NCI-H128 (cell line): ENCODE data around the gene NEUROG1.

ENCODE experiments used
- DNase-seq: peaks from one replicate; lab custom pipeline; 2025; ENCODE audit not compliant: unreplicated experiment; lab: John Stamatoyannopoulos, UW

NEUROG1 gene

GRCh38 chr5:135565266-135565665, 29.5 kb upstream of the NEUROG1 start:
- DNase-seq, result no peak

DNA sequence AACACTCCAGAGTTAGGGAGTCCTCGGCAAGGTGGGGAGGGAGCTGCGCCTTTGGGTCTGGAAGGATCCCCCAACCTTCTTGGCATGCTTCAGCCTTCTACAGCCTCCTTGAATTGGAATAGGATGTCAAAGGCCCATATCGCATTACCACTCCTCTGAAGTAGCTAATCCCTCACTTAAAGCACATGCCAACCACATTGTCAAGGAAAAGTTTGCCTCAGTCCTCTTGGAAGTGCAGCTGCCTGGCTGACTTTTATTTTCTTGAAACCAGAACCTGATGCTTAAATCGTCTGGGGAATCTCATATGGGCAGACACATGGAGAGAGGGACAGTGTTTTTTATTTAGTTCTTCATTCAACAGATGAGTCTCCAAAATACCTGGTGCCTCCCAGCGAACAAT, 28.6 kb upstream of the NEUROG1 start:
- no peak for DNase-seq

GRCh38 chr5:135561266-135561665, 25.5 kb upstream of the NEUROG1 start:
- no peak for DNase-seq

GRCh38 chr5:135560858-135561257, 25.1 kb upstream of the NEUROG1 start:
- DNase-seq, result peak; percentile 52

- no peak for DNase-seq
Measured at GRCh38 chr5:135559354-135559753, 23.6 kb upstream of the NEUROG1 start.

GRCh38 chr5:135557076-135557838, 21.5 kb upstream of the NEUROG1 start:
- DNase-seq, result no peak

DNA sequence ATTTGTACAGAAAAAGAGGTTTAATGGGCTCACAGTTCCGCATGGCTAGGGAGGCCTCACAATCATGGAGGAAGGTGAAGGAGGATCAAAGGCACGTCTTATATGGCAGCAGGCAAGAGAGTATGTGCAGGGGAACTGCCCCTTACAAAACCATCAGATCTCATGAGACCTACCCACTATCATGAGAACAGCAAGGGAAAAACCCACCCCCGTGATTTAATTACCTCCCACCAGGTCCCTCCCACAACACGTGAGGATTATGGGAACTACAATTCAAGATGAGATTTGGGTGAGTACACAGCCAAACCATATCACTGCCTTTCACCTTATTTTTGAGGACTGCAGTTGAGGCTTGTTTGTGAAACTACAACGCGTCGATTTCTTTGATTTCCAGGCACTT, 20.9 kb upstream of the NEUROG1 start:
- DNase-seq, result no peak

DNA sequence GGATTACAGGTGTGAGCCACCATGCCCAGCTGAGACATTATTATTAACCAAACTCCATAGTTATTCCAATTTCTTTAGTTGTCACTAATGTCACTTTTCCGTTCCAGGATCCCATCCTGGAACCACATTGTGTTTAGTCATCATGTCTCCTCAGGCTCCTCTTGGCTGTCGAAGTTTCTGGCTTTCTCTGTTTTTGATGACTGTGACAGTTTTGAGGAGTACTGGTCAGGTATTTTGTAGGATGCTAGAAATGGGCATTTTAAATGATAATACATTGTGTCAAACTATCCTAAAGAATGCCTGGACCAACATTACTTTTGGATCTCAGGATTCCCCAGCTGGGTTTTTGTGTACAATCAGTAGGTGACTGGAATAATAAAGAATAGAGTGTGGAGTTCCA, 19.8 kb upstream of the NEUROG1 start:
- DNase-seq, result no peak

- DNase-seq, result no peak
Measured at GRCh38 chr5:135553688-135554462, 18.1 kb upstream of the NEUROG1 start.

DNA sequence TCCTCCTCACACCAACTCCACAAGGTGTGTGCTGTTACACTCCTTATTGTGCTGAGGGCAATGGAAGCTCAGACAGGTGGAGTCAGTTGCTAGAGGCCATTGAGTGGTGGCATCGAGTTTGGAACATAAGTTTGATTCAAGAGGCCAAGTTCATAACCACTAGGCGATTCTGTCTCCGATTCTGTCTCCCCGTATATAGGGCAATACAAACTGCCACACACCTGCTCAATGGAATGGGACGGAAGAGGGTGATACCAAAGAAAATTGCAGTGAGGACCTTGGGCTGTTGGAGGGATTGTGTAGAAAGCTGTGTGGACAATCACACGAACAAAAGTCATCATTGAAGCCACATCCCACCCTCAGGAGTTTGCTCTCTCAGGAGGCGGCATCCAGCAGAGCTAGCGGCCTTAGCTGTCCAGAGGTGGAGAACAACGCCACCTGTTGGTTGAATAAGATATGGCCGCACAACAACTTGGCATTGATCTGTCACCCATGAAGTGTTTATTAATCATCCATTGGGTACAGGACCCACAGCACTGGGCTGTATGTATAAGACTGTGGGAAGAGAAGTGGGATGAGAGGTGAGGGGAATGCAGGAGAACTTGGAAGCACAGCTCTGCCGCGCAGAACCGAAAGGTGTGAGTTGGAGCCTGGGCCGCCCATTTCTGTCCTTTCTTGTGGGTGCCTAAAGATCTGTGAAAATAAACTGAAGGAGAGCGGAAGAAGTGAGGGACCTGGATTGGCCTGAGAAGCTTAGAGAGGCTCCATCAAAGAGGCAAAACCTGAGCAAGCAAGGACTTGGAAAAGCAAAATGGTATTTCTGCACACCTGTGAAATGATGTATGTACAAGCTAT, 16.1 kb upstream of the NEUROG1 start:
- peak; percentile 10 for DNase-seq

DNA sequence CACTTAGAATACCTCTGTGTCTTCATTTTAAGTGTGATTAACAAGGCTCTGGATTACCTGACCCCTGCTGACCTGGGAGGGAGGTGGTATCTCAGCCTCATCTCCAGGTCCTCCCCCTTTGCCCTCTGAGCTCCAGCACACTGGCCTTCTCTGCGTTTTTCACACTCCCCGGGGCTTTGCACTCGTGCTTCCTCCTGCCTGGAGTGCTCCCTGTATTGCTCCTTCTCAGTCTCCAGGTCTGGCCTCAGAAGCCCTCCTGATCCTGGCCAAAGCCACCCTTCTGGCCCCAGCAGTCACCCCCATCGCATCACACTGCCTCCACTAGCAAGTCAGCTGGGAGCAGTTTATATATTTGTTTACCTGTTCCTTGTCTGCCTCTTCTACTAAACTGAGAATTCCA, 13.6 kb upstream of the NEUROG1 start:
- DNase-seq, result no peak

DNA sequence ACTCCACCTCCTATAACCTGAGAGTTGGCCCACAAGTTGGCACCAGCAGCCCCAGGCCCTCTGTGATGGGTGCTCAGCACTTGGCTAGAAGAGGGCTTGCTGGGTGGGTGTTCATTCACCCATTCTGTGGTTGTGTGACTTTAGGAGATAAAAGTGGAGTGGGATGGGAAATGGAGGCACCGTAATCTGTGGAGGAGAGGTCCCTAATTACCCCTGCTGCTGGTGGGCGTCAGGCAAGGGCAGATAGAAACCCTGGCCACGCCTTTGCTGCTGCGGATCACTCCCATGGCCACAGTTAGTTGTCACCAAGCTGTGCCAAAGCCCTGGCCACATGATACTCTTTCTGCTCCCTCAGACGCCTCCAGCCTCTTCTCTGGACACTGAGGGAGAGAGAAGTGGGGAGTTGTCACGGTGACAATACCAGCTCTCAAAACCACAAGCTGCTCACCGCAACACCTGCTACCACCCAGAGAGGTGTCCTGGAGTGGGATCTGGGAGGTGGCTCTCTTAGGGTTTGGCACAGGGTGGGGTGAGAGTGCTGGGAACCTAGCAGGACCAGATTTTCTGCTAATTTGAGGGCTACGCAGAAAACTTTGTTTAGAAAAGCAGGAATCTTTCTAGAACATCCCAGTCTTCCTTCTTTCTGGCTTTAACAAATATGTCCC, 12.0 kb upstream of the NEUROG1 start:
- DNase-seq, result no peak

DNA sequence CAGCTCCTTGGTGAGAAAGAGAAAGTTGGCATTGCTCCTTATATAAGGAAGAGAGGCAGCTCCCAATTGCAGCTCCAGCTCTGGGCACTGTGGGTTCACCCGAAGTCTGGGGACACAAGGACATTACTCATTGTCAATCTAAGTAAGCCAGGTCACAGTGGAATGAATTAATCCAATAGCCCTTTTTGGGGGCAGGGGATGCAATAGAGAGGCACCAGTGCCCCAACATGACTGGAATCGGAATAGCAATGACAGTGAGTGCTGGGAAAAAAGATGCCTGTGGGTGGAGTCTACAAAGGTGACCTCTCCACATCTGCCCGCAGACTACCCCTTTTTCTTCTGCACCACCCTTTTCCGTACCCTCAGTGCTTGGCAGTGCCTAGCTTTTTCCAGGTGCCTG, 11.1 kb upstream of the NEUROG1 start:
- DNase-seq, result no peak

DNA sequence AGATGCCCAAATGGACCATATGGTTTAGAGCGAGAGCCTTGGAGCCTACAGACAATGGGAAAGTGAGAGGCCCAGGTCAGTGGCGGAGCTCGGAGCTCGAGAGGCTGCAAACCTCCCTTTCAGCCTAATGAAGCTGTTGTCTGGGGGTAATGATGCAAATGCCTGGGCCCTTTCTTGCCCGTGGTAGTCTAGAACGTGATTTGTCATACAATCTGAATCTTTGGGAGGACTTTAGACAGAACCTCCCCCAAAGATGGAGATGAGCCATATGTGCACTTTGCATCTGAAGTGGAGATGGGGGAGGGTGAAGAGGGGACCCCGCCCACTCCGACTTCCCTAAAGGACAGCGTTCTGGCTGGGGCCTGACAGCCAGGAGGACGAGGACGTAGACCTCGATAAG, 10.3 kb upstream of the NEUROG1 start:
- no peak for DNase-seq

DNA sequence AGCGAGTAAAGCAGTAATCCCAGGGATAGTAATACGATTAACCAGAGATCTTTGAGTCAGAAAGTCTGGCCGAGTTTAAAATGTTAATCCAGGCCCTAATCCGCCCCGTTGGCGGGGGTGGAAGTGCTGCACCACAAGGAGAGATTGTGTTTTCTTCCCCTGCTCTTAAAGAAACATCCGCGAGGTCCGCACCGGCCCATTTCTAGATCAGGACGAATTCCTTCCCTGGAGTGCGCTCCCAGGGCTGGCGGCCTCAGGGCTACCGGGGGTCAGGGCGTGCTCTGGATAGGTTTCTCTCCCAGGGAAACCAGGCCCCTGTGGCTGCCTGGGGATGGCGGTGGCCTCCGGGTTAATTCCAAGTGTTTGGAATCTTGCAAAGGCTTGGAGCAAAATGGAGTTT, 9.3 kb upstream of the NEUROG1 start:
- DNase-seq, result no peak

DNA sequence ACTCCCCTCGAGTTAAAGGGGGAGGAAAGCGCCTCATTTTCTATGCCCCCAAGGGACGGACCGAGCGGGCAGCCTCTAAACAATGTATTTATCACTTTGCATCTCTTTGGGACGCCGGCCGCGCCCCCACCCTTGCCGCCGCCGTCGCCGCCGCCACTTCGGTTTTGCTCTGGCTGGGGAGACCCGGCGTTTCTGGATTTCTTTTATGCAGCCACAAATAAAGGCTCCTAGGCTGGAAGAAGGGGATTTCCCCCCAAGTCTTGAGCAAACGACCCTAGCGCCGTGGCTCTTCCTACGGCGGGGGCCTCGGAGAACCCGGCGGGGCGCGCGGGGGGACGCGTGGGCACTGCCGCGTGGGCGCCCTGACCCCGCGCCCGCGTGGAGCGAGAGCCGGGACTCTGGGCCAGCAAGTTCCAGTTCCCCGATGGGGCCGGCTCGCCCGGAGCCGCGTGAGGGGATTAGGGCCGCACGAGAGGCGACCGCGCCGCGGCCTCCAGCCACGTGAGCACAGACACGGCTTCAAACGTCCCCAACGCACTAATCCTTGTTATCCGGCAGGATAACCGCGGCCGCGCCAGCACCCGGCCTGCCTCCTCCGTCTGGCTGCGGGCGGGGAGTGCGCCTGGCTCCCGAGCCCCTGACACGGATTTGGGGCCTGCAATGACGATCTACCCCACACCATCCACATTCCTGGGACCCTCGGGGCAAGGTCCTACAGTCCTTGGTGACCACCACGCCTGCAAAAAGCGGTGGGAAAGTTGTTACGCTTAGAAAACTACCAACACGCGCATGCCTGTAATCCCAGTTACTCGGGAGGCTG, 7.9 kb upstream of the NEUROG1 start:
- no peak for DNase-seq

DNA sequence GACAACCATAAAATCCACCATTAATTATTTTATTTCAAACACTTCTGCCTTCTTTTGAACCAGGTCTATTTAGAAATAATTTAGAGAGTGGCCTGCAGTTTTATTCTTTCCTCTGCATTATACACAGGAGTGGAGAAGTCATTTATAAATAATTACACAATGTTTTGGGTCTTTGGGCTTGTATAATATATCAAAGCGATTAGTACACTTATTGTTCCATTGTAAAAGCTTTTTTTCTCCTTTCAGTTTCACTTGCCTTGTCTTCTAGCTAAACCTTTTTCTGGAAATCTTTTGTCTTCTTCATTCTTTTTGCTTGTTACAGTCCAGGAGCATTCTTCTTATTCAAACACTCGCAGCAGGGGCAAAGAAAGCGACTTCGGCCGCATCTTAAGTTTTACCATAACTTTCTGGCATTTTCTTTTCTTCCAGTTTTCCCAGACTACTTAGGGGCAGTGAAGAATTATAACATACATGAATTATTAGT, 7.3 kb upstream of the NEUROG1 start:
- no peak for DNase-seq

DNA sequence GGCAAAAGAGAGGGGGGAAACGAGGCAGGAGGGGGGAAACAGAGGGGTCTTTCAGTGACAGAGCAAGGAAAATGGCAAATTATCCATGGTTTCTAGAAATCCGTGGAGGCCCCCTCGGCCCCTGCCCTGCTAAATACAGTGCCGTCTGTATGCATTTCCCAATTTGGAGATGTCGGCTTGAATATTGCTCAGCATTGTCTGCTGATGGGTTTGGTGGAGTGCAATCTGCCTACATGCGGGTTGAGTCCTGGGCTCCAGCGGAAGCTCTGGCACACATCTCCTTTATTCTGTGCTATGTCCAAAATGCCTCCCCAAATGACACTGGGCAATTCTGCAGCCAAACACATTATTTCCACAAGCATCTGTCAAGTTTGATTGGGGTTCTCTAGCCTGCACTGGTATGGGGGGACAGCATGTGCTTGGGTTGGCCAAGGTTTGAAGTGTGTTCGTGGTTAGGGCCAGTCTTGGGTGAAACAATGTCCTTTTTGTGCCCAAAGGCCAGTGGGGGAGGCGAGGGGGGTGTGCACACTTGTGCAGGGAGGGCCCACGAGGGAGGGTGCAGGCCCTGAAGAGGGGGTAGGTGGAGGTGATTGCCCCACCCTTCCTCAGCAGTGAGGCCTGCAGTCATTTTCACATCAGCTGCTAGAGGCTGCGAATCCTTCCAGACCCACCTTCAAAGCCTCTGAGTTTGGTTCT, 6.2 kb upstream of the NEUROG1 start:
- no peak for DNase-seq

- no peak for DNase-seq
Measured at GRCh38 chr5:135539430-135540005, 3.8 kb upstream of the NEUROG1 start.
